Neural progenitor cell (in vitro differentiated cells): Measurements from ENCODE around the gene CCR1. TPM values are rescaled to one million over a fixed set of nuclear protein-coding genes. Genes with fewer than 3 reads are reported as not detected.

Source experiments
- DNase-seq: peaks from one replicate; pipeline ENCODE4 v3.0.0-alpha.2; 2016; ENCODE audit warnings: low spot score
- H2AFZ ChIP-seq: fragments of 200-600 bp; sonication (generic); replicated peaks from 2 replicates; pipeline ENCODE4 v1.6.1; 2016; ENCODE audit warnings: antibody characterized with exemption
- H3F3A ChIP-seq: fragments of 200-600 bp; sonication (generic); 2 replicates; pipeline ENCODE4 v1.6.1; 2016; ENCODE audit warnings: antibody characterized with exemption, low read depth
- H3K27ac ChIP-seq: fragments of 200-600 bp; sonication (generic); 2 replicates; pipeline ENCODE4 v1.5.1; 2016; ENCODE audit warnings: mild to moderate bottlenecking
- H3K27me3 ChIP-seq: fragments of 200-600 bp; sonication (generic); 2 replicates; pipeline ENCODE4 v1.6.1; 2016; ENCODE audit warnings: mild to moderate bottlenecking, moderate library complexity
- H3K36me3 ChIP-seq: fragments of 200-600 bp; sonication (generic); 2 replicates; pipeline ENCODE4 v1.5.1; 2016
- H3K4me1 ChIP-seq: fragments of 200-600 bp; sonication (generic); 2 replicates; pipeline ENCODE4 v1.6.1; 2016; ENCODE audit warnings: mixed run types
- H3K4me2 ChIP-seq: fragments of 200-600 bp; sonication (generic); 2 replicates; pipeline ENCODE4 v1.6.1; 2016
- H3K4me3 ChIP-seq: fragments of 200-600 bp; sonication (generic); 2 replicates; pipeline ENCODE4 v1.5.1; 2016
- H3K79me2 ChIP-seq: fragments of 200-600 bp; sonication (generic); 2 replicates; pipeline ENCODE4 v1.6.1; 2016; ENCODE audit warnings: low read depth
- H3K9ac ChIP-seq: fragments of 200-600 bp; sonication (generic); 2 replicates; pipeline ENCODE4 v1.6.1; 2016
- H3K9me3 ChIP-seq: fragments of 200-600 bp; sonication (generic); 2 replicates; pipeline ENCODE4 v1.5.1; 2016; ENCODE audit warnings: low read depth
- H4K20me1 ChIP-seq: fragments of 200-600 bp; sonication (generic); 2 replicates; pipeline ENCODE4 v1.6.1; 2016; ENCODE audit warnings: low read depth
- H3K27ac Mint-ChIP-seq: 3 replicates; pipeline ENCODE4 v1.8.0; 2021; ENCODE audit warnings: mixed read lengths
- H3K27me3 Mint-ChIP-seq: 2 replicates; pipeline ENCODE4 v1.8.0; 2022; ENCODE audit warnings: low read depth, mild to moderate bottlenecking, inconsistent platforms, moderate library complexity, mixed read lengths; ENCODE audit not compliant: insufficient read depth
- H3K36me3 Mint-ChIP-seq: 3 replicates; pipeline ENCODE4 v1.8.0; 2021; ENCODE audit warnings: mixed read lengths
- H3K4me1 Mint-ChIP-seq: 3 replicates; pipeline ENCODE4 v1.8.0; 2021; ENCODE audit warnings: mixed read lengths
- H3K4me3 Mint-ChIP-seq: 3 replicates; pipeline ENCODE4 v1.8.0; 2021; ENCODE audit warnings: mild to moderate bottlenecking, moderate library complexity, mixed read lengths
- H3K9me3 Mint-ChIP-seq: 3 replicates; pipeline ENCODE4 v1.8.0; 2020; ENCODE audit warnings: mixed read lengths
- CTCF ChIP-seq: fragments of 200-600 bp; sonication (generic); IDR thresholded peaks from 2 replicates; pipeline ENCODE4 v1.5.1; 2017; ENCODE audit warnings: antibody characterized with exemption, mild to moderate bottlenecking
- EZH2 ChIP-seq: fragments of 200-600 bp; sonication (generic); IDR thresholded peaks from 2 replicates; pipeline ENCODE4 v1.6.1; 2017; ENCODE audit warnings: antibody characterized with exemption, mild to moderate bottlenecking, moderate library complexity
- EZH2phosphoT487 ChIP-seq: fragments of 200-600 bp; sonication (generic); IDR thresholded peaks from 2 replicates; pipeline ENCODE4 v1.6.1; 2017; ENCODE audit warnings: antibody characterized with exemption
- total RNA-seq: library from RNA; depleted of rRNA; stranded (reverse); fragments of >200 nt; gene quantifications from 2 replicates; pipeline ENCODE4 v1.2.3, GENCODE V29; 2015; ENCODE audit warnings: low replicate concordance

The CCR1 gene
- total RNA-seq, 1 donor from 2014 or later = not detected

- H3K27ac Mint-ChIP-seq = no peak overlapping the region
- H3K4me1 ChIP-seq = no peaks in the 10 kb centered on the region
- H3K79me2 ChIP-seq = no peaks in the 10 kb centered on the region
- no peak overlapping the region for H3K4me2 ChIP-seq
- H3K4me3 Mint-ChIP-seq = no peak overlapping the region
- no peaks in the 10 kb centered on the region for H3K4me1 Mint-ChIP-seq
- H3K36me3 Mint-ChIP-seq = no peaks in the 10 kb centered on the region
- H3F3A ChIP-seq = no peaks in the 10 kb centered on the region
- TF ChIP-seq EZH2phosphoT487 (no peak), EZH2 (no peak), CTCF (no peak)
- H3K9ac ChIP-seq = no peak overlapping the region
- no peaks in the 10 kb centered on the region for H3K9me3 Mint-ChIP-seq
- H3K27me3 Mint-ChIP-seq = peaks cover 4% of the 10 kb centered on the region
- no peak for DNase-seq
- H3K27me3 ChIP-seq = no peaks in the 10 kb centered on the region
- no peak overlapping the region for H2AFZ ChIP-seq
- H3K36me3 ChIP-seq = no peaks in the 10 kb centered on the region
- no peaks in the 10 kb centered on the region for H3K9me3 ChIP-seq
- no peaks in the 10 kb centered on the region for H4K20me1 ChIP-seq
- H3K27ac ChIP-seq = no peak overlapping the region
- no peak overlapping the region for H3K4me3 ChIP-seq
Measured at GRCh38 chr3:46183330-46183729, 24.8 kb downstream of the CCR1 start.

DNA sequence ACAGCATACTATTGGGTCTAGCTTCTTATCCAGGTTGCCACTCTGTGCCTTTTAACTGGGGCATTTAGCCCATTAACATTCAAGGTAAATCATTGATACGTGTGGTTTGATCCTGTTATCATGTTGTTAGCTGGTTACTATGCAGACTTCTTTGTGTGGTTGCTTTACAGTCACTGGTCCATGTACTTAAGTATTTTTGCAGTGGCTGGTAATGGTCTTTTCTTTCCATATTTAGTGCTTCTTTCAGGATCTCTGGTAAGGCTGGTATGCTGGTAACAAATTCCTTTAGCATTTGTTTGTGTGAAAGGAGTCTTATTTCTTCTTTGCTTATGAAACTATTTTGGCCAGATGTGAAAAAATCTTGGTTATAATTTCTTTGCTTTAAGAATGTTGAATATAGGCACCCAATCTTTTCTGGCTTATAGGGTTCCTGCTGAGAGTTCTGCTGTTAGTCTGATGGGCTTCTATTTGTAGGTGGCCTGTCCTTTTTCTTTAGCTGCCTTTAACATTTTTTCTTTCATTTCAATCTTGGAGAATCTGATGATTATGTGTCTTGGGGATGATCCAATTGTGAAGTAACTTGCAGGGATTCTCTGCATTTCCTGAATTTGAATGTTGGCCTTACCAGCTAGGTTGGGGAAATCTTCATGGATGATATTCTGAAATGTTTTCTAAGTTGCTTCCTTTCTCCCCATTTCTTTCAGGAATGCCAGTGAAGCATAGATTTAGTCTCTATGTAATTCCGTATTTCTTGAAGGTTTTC lies 39.3 kb downstream of the CCR1 start:
- Histone ChIP-seq H3F3A (no peaks in the 10 kb centered on the region), H3K79me2 (no peaks in the 10 kb centered on the region), H2AFZ (no peak overlapping the region), H4K20me1 (no peaks in the 10 kb centered on the region), H3K27me3 (no peaks in the 10 kb centered on the region), H3K27ac (no peak overlapping the region), H3K4me2 (no peak overlapping the region), H3K4me1 (no peaks in the 10 kb centered on the region), H3K9me3 (peaks cover 5% of the 10 kb centered on the region), H3K4me3 (no peak overlapping the region), H3K36me3 (no peaks in the 10 kb centered on the region), H3K9ac (no peak overlapping the region)
- TF ChIP-seq EZH2 (no peak), EZH2phosphoT487 (no peak), CTCF (no peak)
- Mint-ChIP-seq H3K36me3 (no peaks in the 10 kb centered on the region), H3K27me3 (peaks cover 2% of the 10 kb centered on the region), H3K9me3 (peaks cover 5% of the 10 kb centered on the region), H3K27ac (no peak overlapping the region), H3K4me3 (no peak overlapping the region), H3K4me1 (no peaks in the 10 kb centered on the region)
- no peak for DNase-seq

GRCh38 chr3:46163556-46164041 lies 44.5 kb downstream of the CCR1 start:
- H3K79me2 ChIP-seq = no peaks in the 10 kb centered on the region
- no peak overlapping the region for H3K4me3 ChIP-seq
- no peaks in the 10 kb centered on the region for H4K20me1 ChIP-seq
- H3K27ac Mint-ChIP-seq = no peak overlapping the region
- H3K36me3 Mint-ChIP-seq = no peaks in the 10 kb centered on the region
- H3K27ac ChIP-seq = no peak overlapping the region
- peaks cover 5% of the 10 kb centered on the region for H3K9me3 Mint-ChIP-seq
- H2AFZ ChIP-seq = peak overlapping the region; percentile 42
- no peaks in the 10 kb centered on the region for H3K36me3 ChIP-seq
- no peak overlapping the region for H3K4me3 Mint-ChIP-seq
- no peaks in the 10 kb centered on the region for H3K4me1 ChIP-seq
- no peaks in the 10 kb centered on the region for H3K4me1 Mint-ChIP-seq
- no peak for DNase-seq
- TF ChIP-seq EZH2phosphoT487 (no peak), CTCF (no peak), EZH2 (no peak)
- no peaks in the 10 kb centered on the region for H3K27me3 ChIP-seq
- H3K9me3 ChIP-seq = peaks cover 5% of the 10 kb centered on the region
- no peaks in the 10 kb centered on the region for H3F3A ChIP-seq
- H3K9ac ChIP-seq = no peak overlapping the region
- H3K4me2 ChIP-seq = no peak overlapping the region
- no peaks in the 10 kb centered on the region for H3K27me3 Mint-ChIP-seq
